Measurements from ENCODE around the gene ARHGEF37.
"Not testable (repeated sequence)": the region's sequence is repeated elsewhere in the genome, so short reads cannot be mapped to it uniquely, and the experiment has no call there.

ARHGEF37 gene

GRCh38 chr5:149648464-149649393 lies 67.4 kb downstream of the ARHGEF37 start:
- DNase-seq, result not testable (repeated sequence)

DNA sequence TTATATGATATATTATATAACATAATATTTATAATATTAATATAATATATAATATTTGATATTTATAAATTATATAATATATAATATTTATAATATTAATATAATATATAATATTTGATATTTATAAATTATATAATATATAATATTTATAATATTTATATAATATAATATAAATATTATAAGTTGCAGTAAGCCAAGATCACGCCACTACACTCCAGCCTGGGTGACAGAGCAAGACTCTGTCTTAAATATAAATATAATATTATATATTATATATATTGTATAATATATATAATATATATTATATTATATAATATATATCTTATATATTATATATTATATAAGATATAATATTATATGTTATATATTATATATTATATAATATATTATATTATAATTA lies 68.4 kb downstream of the ARHGEF37 start:
- DNase-seq, result not testable (repeated sequence)

GRCh38 chr5:149651686-149652085 lies 70.4 kb downstream of the ARHGEF37 start:
- DNase-seq, result no peak

DNA sequence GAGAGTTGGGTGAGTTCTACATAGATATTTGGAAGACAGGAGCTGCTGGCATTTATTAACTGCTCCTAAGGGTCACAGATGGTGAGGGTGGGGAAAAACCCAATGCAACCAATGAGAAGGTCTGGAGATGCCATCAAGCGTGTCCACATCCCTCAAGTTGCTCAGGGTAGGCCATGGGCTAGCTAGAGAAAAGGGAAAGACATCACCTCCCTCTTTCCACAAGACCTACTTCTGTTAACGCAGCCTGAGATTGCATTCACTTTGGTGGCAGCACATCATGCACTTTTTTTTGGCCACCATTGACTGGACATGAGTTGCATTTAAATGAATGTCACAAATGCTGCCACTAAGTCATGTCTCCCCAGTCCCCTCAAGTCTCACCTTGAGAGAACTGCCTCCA lies 71.4 kb downstream of the ARHGEF37 start:
- DNase-seq, result no peak

- DNase-seq, result no peak
These were observed 72.9 kb downstream of the ARHGEF37 start for GRCh38 chr5:149654231-149654630.

DNA sequence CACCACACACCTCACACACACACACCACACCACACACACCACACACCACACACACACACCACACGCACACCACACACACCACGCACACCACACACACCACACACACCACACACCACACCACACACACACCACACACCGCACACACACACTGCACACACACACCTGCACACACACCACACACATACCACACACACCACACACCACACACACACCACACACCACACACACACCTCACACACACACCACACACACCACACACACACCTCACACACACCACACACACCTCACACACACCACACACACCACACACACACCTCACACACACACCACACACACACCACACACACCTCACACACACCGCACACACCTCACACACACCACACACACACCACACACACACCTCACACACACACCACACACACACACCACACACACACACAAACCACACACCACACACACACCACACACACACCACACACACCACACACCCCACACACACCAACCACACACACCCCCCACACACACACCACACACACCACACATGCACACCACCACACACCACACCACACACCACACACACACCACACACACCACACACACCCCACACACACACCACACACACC lies 73.7 kb downstream of the ARHGEF37 start:
- no peak for DNase-seq

DNA sequence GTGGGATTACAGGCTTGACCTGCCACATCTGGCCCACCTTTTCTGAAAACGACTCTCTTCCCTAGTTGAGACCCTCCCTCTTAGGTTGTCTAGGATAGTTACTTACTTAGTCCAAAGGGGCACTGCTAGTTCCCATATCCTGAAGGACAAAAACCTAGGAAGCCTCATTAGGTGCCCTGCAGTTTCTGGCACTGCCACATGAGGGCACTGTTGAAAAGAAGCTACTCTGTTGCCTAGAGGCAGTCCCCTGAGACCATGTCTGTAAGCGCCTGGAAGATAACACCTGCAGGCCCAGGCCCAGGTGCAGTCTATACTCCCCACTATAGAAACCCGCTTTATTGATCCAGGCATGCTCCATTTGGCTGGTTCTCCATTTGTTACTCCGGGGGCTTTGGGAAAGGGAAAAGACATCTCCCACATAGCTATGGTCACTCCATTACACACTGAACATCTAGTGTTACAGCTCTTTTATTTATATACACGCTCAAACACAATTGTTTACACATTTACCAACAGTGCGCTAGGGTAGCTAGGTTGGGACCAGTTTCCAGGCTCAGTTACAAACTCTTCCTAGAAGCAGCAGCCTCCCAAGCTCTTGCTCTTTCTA lies 75.4 kb downstream of the ARHGEF37 start:
- DNase-seq, result no peak

GRCh38 chr5:149657324-149657723 lies 76.0 kb downstream of the ARHGEF37 start:
- DNase-seq, result no peak

DNA sequence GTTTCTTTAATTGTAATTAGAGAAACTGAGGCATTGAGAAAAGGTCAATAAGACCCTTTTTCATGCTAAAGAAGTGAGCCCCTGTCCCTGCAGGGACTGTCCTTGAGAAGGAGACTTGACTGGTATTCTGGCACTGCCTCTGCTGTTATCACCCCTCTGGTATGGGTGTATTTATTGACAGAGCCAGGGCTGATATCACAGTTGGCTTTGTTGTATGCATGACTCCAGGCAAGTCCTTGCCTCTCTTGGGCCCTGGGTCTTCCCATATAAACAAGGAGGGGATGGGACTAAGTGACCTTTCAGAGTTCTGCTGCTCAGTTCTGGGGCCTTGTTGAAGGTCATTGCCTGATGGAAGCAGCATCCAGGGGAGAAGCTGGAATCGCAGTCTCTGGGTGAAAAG lies 77.0 kb downstream of the ARHGEF37 start:
- DNase-seq, result no peak

DNA sequence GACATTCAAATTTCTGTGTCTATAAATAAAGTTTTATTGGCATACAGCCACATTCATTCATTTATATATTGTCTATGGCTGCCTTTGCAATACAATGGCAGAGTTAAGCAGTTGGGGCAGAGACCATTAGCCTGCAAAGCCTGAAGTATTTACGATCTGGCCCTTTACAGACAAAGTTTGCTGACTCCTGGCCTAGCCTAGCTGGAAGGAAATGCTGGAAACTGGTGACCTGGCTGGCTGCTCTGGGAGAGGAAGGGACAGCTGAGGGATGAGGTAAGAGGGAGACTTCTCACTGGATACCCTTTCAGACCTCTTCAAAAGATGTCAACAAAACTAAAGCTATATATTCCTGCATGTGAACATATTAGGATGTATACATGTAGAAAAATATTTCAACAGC lies 82.8 kb downstream of the ARHGEF37 start:
- no peak for DNase-seq

GRCh38 chr5:149664666-149665415 lies 83.5 kb downstream of the ARHGEF37 start:
- DNase-seq, result no peak

- no peak for DNase-seq
These were observed 84.3 kb downstream of the ARHGEF37 start for GRCh38 chr5:149665416-149666175.

GRCh38 chr5:149666212-149666852 lies 85.0 kb downstream of the ARHGEF37 start:
- peak; percentile 5 for DNase-seq

DNA sequence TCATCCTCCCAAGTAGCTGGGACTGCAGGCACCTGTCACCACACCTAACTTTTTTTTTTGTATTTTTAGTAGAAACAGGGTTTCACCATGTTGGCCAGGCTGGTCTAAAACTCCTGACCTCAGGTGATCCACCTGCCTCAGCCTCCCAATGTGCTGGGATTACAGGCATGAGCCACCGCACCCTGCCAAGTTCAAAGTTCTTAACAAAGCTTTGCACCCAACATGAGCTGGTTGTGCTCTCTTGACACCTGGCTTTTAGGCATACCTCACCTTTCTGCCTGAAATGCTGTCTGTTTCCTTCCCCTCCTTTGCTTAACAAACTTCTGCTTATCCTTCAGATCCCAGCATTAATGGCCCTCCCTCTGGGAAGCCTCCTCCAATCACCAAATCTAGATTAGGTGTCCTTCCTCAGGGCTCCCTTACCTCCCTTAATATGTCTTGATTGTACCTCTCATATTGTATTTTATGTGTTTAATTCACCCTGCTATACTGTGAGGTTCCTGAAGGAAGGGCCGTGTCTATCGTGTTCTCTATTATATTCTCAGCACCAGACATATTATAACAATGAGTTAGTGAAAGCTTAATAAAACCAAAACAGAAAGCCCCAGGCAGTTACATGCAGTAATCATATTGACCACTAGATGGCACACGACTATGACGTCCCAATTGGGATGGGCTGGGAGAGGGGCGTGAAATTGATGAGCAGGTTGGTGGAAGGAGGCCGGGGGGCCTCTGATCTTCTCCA lies 86.0 kb downstream of the ARHGEF37 start:
- DNase-seq, result peak; percentile 4

DNA sequence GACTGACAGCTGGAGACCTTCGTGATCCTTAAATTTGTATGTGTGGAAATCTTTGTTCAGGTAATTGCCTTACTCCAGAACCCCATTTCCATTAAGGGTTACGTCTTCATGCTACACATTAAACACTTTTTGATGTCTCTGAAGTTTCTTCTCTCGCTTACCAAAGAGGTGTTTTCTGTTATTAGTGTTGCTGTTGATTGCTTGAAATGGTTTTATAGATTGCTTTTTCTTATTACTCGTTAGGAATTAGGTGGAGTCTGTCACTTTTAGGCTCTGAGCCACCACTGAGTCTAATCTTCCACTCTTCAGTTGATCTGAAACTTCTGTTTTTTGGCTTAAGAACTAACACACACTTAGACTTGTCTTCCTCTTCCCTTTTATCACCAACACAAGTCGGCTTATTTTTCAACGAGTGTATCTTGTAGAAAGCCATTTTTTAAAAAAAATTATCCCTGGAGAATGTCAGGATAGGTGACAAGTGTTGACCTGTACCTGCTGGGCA lies 86.6 kb downstream of the ARHGEF37 start:
- no peak for DNase-seq

DNA sequence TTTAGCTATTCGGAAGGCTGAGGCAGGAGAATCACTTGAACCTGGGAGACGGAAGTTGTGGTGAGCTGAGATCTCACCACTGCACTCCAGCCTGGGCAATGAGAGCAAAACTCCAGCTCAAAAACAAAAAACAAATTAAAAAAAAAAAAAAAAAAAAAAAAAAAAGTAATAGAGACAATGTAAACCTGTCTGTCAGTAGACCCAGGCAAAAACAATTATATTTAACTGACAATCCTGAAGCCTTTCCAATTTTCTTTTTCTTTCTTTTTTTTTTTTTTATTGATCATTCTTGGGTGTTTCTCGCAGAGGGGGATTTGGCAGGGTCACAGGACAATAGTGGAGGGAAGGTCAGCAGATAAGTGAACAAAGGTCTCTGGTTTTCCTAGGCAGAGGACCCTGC lies 88.0 kb downstream of the ARHGEF37 start:
- not testable (repeated sequence) for DNase-seq

DNA sequence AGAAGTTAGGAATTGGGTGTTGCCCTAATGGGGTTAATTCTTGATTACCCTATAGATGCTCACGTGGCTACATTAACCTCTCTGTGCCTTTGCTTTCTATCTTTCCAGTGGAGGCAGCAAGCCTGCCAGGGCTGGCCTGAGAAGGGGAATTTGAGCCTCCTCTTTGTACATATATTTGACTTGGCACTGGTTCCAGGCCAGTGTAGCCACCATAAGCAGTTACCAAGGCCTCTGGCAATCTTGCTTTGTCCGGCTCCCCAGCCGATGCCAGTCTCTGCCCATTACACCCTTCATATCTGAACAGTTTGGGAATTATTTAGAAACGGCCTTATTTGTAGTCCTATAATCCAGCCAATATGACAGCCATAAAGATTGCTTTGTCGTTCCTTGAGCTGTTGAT lies 90.2 kb downstream of the ARHGEF37 start:
- DNase-seq, result no peak

DNA sequence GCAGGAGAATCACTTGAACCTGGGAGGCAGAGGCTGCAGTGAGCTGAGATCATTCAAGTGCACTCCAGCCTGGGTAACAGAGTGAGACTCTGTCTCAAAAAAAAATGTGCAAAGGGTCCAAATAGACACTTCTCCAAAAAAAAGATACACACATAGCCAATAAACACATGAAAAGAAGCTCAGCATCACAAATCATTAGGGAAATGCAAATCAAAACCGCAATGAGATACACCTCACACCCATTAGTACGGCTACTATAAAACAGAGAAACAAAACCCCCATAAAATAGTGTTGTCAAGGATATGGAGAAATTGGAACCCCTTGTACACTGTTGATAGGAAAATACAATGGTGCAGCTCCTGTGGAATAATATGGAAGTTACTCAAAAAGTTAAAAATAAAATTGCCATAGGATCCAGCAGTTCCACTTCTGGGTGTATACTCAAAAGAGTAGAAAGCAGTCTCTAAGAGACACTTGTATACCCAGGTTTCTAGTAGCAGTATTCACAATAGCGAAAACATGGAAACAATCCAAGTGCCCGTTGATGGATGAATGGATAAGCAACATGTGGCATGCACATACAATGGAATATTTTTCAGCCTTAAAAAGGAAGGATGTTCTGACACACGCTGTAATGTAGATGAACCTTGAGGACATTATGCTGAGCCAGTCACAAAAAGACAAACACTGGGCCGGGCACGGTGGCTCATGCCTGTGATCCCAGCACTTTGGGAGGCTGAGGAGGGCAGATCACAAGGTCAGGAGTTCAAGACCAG lies 91.6 kb downstream of the ARHGEF37 start:
- DNase-seq, result no peak

- no peak for DNase-seq
These were observed 93.4 kb downstream of the ARHGEF37 start for GRCh38 chr5:149674686-149675085.

Data from fibroblast of skin of abdomen (primary cell).